SK-N-SH treated with all-trans-retinoic acid at 6 μM for 48 hours (cell line): ENCODE data around the gene SEMA3D.

Source experiments
- ATAC-seq: fragments of 200-7000 bp; cut with Tn5 transposase; 3 replicates; pipeline ENCODE4 v1.9.1; 2020; ENCODE audit warnings: mild to moderate bottlenecking, moderate library complexity
- ARNTL ChIP-seq: fragments of 450-650 bp; formaldehyde crosslinking; IDR thresholded peaks from 2 replicates; pipeline ENCODE4 v1.5.0; 2020; ENCODE audit warnings: low read depth, mild to moderate bottlenecking, moderate library complexity, borderline replicate concordance
- BACH2 ChIP-seq: fragments of 250-450 bp; sonication (Bioruptor Pico); IDR thresholded peaks from 2 replicates; pipeline ENCODE4 v1.9.0; 2021; ENCODE audit warnings: mild to moderate bottlenecking, borderline replicate concordance
- CREB5 ChIP-seq: fragments of 250-450 bp; sonication (Bioruptor Pico); IDR thresholded peaks from 2 replicates; pipeline ENCODE4 v1.5.1; 2020; ENCODE audit warnings: low read depth, mild to moderate bottlenecking, moderate library complexity
- CSDC2 ChIP-seq: fragments of 250-450 bp; sonication (Bioruptor Pico); IDR thresholded peaks from 2 replicates; pipeline ENCODE4 v1.5.0; 2020; ENCODE audit warnings: mild to moderate bottlenecking, moderate library complexity
- CSRNP3 ChIP-seq: fragments of 250-450 bp; sonication (Bioruptor Pico); IDR thresholded peaks from 2 replicates; pipeline ENCODE4 v1.5.1; 2021; ENCODE audit warnings: mild to moderate bottlenecking, moderate library complexity
- ESRRG ChIP-seq: fragments of 250-450 bp; sonication (Bioruptor Pico); IDR thresholded peaks from 2 replicates; pipeline ENCODE4 v1.6.1; 2021; ENCODE audit warnings: mild to moderate bottlenecking
- GLIS3 ChIP-seq: fragments of 250-450 bp; sonication (Bioruptor Pico); IDR thresholded peaks from 2 replicates; pipeline ENCODE4 v1.5.0; 2020; ENCODE audit warnings: mild to moderate bottlenecking, moderate library complexity
- ISL1 ChIP-seq: fragments of 250-450 bp; sonication (Bioruptor Pico); IDR thresholded peaks from 2 replicates; pipeline ENCODE4 v2.1.2; 2022; ENCODE audit warnings: mild to moderate bottlenecking, moderate library complexity
- OSR1 ChIP-seq: fragments of 250-450 bp; sonication (Bioruptor Pico); IDR thresholded peaks from 2 replicates; pipeline ENCODE4 v1.8.0; 2022; ENCODE audit warnings: moderate library complexity, mild to moderate bottlenecking, inconsistent platforms
- PATZ1 ChIP-seq: fragments of 250-450 bp; sonication (Bioruptor Pico); IDR thresholded peaks from 2 replicates; pipeline ENCODE4 v1.8.0; 2020; ENCODE audit warnings: mild to moderate bottlenecking, moderate library complexity, borderline replicate concordance
- POU6F1 ChIP-seq: fragments of 250-450 bp; sonication (Bioruptor Pico); IDR thresholded peaks from 2 replicates; pipeline ENCODE4 v1.8.0; 2021; ENCODE audit warnings: low read depth, mild to moderate bottlenecking, moderate library complexity, borderline replicate concordance
- PPARA ChIP-seq: fragments of 250-450 bp; sonication (Bioruptor Pico); IDR thresholded peaks from 2 replicates; pipeline ENCODE4 v1.5.0; 2020; ENCODE audit warnings: mild to moderate bottlenecking, borderline replicate concordance
- RARB ChIP-seq: fragments of 250-450 bp; sonication (Bioruptor Pico); IDR thresholded peaks from 2 replicates; pipeline ENCODE4 v1.8.0; 2021; ENCODE audit warnings: mild to moderate bottlenecking, moderate library complexity
- SNAI2 ChIP-seq: fragments of 250-450 bp; sonication (Bioruptor Pico); IDR thresholded peaks from 2 replicates; pipeline ENCODE4 v1.5.0; 2020; ENCODE audit warnings: mild to moderate bottlenecking, moderate library complexity
- TCF4 ChIP-seq: fragments of 250-450 bp; sonication (Bioruptor Pico); IDR thresholded peaks from 2 replicates; pipeline ENCODE4 v1.8.0; 2021; ENCODE audit warnings: mild to moderate bottlenecking, moderate library complexity, borderline replicate concordance
- TOX ChIP-seq: fragments of 250-450 bp; sonication (Bioruptor Pico); IDR thresholded peaks from 2 replicates; pipeline ENCODE4 v1.8.0; 2021; ENCODE audit warnings: mild to moderate bottlenecking, moderate library complexity, borderline replicate concordance
- TSHZ2 ChIP-seq: fragments of 250-450 bp; sonication (Bioruptor Pico); IDR thresholded peaks from 2 replicates; pipeline ENCODE4 v1.5.0; 2020; ENCODE audit warnings: mild to moderate bottlenecking, moderate library complexity
- ZC3H10 ChIP-seq: fragments of 250-450 bp; sonication (Bioruptor Pico); IDR thresholded peaks from 2 replicates; pipeline ENCODE4 v1.5.1; 2021; ENCODE audit warnings: mild to moderate bottlenecking, moderate library complexity
- ZFP3 ChIP-seq: fragments of 250-450 bp; sonication (Bioruptor Pico); IDR thresholded peaks from 2 replicates; pipeline ENCODE4 v1.5.0; 2020; ENCODE audit warnings: mild to moderate bottlenecking, moderate library complexity
- ZFP30 ChIP-seq: fragments of 450-650 bp; formaldehyde crosslinking; IDR thresholded peaks from 2 replicates; pipeline ENCODE4 v1.5.0; 2022; ENCODE audit warnings: mild to moderate bottlenecking, moderate library complexity
- ZNF565 ChIP-seq: fragments of 450-650 bp; formaldehyde crosslinking; conservative IDR thresholded peaks from 2 replicates; pipeline ENCODE4 v1.5.0; 2020; ENCODE audit warnings: low read depth, mild to moderate bottlenecking, moderate library complexity
- ZNF70 ChIP-seq: fragments of 450-650 bp; formaldehyde crosslinking; IDR thresholded peaks from 2 replicates; pipeline ENCODE4 v1.5.0; 2020; ENCODE audit warnings: mild to moderate bottlenecking, moderate library complexity

Gene SEMA3D

GRCh38 chr7:85104432-85105205 lies 82.2 kb downstream of the SEMA3D start:
- peak; percentile 51 for ATAC-seq
- TF ChIP-seq CSRNP3 (CRISPR knock-in tag) (no peak), ISL1 (peak; percentile 48; the same call in 1 of the 2 replicates)

DNA sequence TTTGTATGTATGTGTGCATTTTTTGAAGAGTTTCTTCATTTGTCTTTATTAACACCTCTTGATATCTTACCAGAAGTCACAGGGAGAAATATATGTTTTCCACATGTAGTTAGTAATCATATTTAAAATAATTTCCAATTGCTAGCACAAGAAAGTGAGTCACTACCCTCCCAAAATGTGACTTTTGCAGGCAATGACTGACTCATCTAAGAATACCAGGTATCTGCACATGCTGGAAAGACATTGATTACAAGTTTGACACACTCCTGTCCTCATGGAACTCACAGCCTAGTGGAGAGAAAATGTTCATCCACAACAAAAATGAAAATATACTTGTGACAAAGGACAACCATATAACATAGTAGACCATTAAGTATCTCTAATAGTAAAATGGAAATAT lies 82.9 kb downstream of the SEMA3D start:
- TF ChIP-seq ZFP30 (CRISPR knock-in tag) = no peak
- no peak for TF ChIP-seq ZC3H10
- TF ChIP-seq GLIS3 (CRISPR knock-in tag) = no peak
- TF ChIP-seq ZNF70 = no peak
- no peak for TF ChIP-seq ESRRG (CRISPR knock-in tag)
- TF ChIP-seq ARNTL (CRISPR knock-in tag) = no peak
- no peak for TF ChIP-seq CSDC2 (CRISPR knock-in tag)
- TF ChIP-seq CREB5 (CRISPR knock-in tag) = no peak
- TF ChIP-seq TCF4 = no peak
- TF ChIP-seq TSHZ2 (CRISPR knock-in tag) = no peak
- no peak for TF ChIP-seq PPARA (CRISPR knock-in tag)
- no peak for TF ChIP-seq PATZ1 (CRISPR knock-in tag)
- TF ChIP-seq TOX (CRISPR knock-in tag) = no peak
- TF ChIP-seq SNAI2 (CRISPR knock-in tag) = no peak
- no peak for TF ChIP-seq ISL1
- no peak for TF ChIP-seq ZFP3 (CRISPR knock-in tag)
- no peak for TF ChIP-seq OSR1 (CRISPR knock-in tag)
- TF ChIP-seq RARB (CRISPR knock-in tag) = no peak
- peak; percentile 9; the same call in 2 of the 3 replicates for ATAC-seq

DNA sequence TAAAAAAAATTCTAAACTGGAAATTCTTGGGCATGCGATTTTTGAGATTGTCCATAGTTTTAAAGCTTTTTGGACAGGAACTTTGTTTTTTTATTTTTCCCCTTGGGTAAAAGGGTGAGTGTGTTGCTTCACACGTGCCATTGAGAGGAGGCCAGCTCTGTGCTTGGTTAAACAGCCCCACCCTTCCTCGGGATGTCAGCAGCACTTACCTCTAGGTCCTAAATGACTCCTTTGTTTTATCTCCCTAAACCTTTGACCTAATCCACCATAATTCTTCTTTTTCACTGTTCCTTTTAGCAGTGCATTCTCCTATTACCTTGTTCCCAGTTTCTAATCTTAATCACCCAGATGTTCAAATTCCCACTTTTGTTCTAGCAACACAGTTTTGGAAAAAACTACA lies 83.5 kb downstream of the SEMA3D start:
- TF ChIP-seq ZNF565 (CRISPR knock-in tag) (no peak), TSHZ2 (CRISPR knock-in tag) (no peak), SNAI2 (CRISPR knock-in tag) (no peak), ZFP3 (CRISPR knock-in tag) (no peak), POU6F1 (CRISPR knock-in tag) (no peak), ZC3H10 (no peak), OSR1 (CRISPR knock-in tag) (no peak), BACH2 (CRISPR knock-in tag) (no peak), PPARA (CRISPR knock-in tag) (no peak), ESRRG (CRISPR knock-in tag) (no peak), CSRNP3 (CRISPR knock-in tag) (no peak), ISL1 (no peak), RARB (CRISPR knock-in tag) (no peak)
- TF ChIP-seq, all 23 proteins: peak for 0
- ATAC-seq = peak; percentile 29; the same call in 2 of the 3 replicates
